Measurements from ENCODE around the gene ADGRL2. TPM values are rescaled to one million over a fixed set of nuclear protein-coding genes. Genes with fewer than 3 reads are reported as not detected.

ADGRL2 gene
- total and polyA plus RNA-seq, 9 of the 15 experiments (the other 6 are each of a cell fraction or from before 2014, with no cell fraction given): 0.03 to 0.15 (median 0.13) TPM; not detected in 6

GRCh38 chr1:81976539-81976938, 175.8 kb downstream of the ADGRL2 start (continued):
- TF ChIP-seq NR3C1 (CRISPR knock-in tag; IDR thresholded peaks at IDR 0.05) (no peak), ZNF217 (CRISPR knock-in tag; IDR thresholded peaks at IDR 0.05) (no peak), ZNF146 (CRISPR knock-in tag; IDR thresholded peaks at IDR 0.05; ENCODE audit: unreplicated experiment) (no peak)

- Histone ChIP-seq H3K4me3 (no peak overlapping the region), H3K4me1 (replicated peaks in 1 of 2; ENCODE audit: control insufficient read depth in 2 of 2, insufficient read depth in 2 of 2, low read length in 2 of 2) (no peaks in the 10 kb centered on the region), H3K27me3 (ENCODE audit: control insufficient read depth in 2 of 2, insufficient read depth in 2 of 2, low read length in 2 of 2) (no peaks in the 10 kb centered on the region), H3K27ac (ENCODE audit: extremely low read depth, low read depth, low read length) (no peak overlapping the region), H3K36me3 (ENCODE audit: control insufficient read depth, insufficient read depth, low read length) (no peaks in the 10 kb centered on the region), H3K4me2 (ENCODE audit: insufficient read depth, low read length) (no peak overlapping the region), H2AFZ (ENCODE audit: low read depth, low read length) (no peak overlapping the region), H4K20me1 (replicated peaks; ENCODE audit: control insufficient read depth, insufficient read depth, low read length) (no peaks in the 10 kb centered on the region), H3K9me3 (replicated peaks; ENCODE audit: control insufficient read depth, insufficient read depth, low read depth, low read length) (peaks cover 2% of the 10 kb centered on the region; the same call in 1 of the 2 replicates), H3K9ac (ENCODE audit: insufficient read depth in 1 of 2, low read depth in 2 of 2, low read length in 2 of 2) (no peak overlapping the region), H3K9me1 (ENCODE audit: control insufficient read depth, insufficient read depth, low read length) (no peaks in the 10 kb centered on the region), H3K79me2 (ENCODE audit: control insufficient read depth, insufficient read depth, low read length) (no peaks in the 10 kb centered on the region)
- POLR2A ChIA-PET: no interaction called here
- in situ Hi-C loops (cut with MboI) (no loop called here), intact Hi-C loops (cut with micrococcal nuclease) (no loop called here)
- FAIRE-seq (no peak), DNase-seq (ENCODE audit: extremely low read depth in 1 of 4, low spot score in 3 of 4) (no peak), ATAC-seq (no peak)
- no TSS peak for BruUV-seq (replicated peaks)
- CTCF ChIA-PET (ENCODE audit: low intra/inter-chr PET ratio): no interaction called here
- TF ChIP-seq TRIM28 (IDR thresholded peaks at IDR 0.05): no peak
- no peak for TF ChIP-seq ZBTB33 (CRISPR knock-in tag; IDR thresholded peaks at IDR 0.05)
- TF ChIP-seq NR4A1 (CRISPR knock-in tag; IDR thresholded peaks at IDR 0.05): no peak
- TF ChIP-seq NR4A1 (tag; IDR thresholded peaks at IDR 0.05): no peak
- no peak for TF ChIP-seq ZSCAN29 (IDR thresholded peaks at IDR 0.05)
- TF ChIP-seq TRIM25 (IDR thresholded peaks at IDR 0.05; ENCODE audit: borderline replicate concordance): no peak
- no peak for TF ChIP-seq HCFC1 (IDR thresholded peaks at IDR 0.05; ENCODE audit: low read depth, low read length)
- no peak for TF ChIP-seq ZNF143 (CRISPR knock-in tag; IDR thresholded peaks at IDR 0.05)
- TF ChIP-seq KHSRP (IDR thresholded peaks at IDR 0.05): no peak
- TF ChIP-seq FOS (IDR thresholded peaks at IDR 0.05; ENCODE audit: extremely low read depth, insufficient read length): no peak
- TF ChIP-seq FOXK1 (CRISPR knock-in tag; IDR thresholded peaks at IDR 0.05; ENCODE audit: borderline replicate concordance): no peak
- no peak for TF ChIP-seq ZNF175 (CRISPR knock-in tag; IDR thresholded peaks at IDR 0.05; ENCODE audit: low read depth)
- no peak for TF ChIP-seq ELK1 (CRISPR knock-in tag; IDR thresholded peaks at IDR 0.05)
- TF ChIP-seq ZNF695 (CRISPR knock-in tag; IDR thresholded peaks at IDR 0.05): no peak
- TF ChIP-seq HMGXB4 (CRISPR knock-in tag; IDR thresholded peaks at IDR 0.05): no peak
Measured at GRCh38 chr1:81978945-81979344, 178.2 kb downstream of the ADGRL2 start.
